ENCODE data around the gene SMDT1.
"Not testable (repeated sequence)": the region's sequence is repeated elsewhere in the genome, so short reads cannot be mapped to it uniquely, and the experiment has no call there.

The SMDT1 gene

DNA sequence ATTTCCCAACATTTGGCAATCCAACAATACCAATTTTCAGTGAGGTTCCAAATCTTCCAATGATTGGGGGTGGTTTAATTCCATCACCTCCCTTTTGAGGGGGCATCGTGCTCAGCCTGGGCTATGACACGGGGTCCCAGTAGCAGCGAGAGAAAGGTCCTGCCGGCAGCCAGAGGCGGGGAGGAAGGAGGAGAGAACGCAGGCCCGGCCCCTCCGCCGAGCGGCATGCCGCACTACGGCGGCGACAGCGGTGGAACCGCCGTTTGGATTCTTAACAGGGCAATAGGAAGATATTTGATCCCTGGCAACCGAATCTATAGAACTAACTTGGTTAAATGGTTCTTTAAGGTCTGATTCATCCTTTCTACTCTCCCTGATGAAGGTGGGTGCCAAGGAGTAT lies 29.3 kb downstream of the SMDT1 start:
- no peak overlapping the region for H3K4me3 ChIP-seq
- peaks cover 8% of the 10 kb centered on the region for H3K9me3 ChIP-seq
- no peaks in the 10 kb centered on the region for H3K36me3 ChIP-seq (replicated peaks)
- DNase-seq (ENCODE audit: low spot score in 2 of 2): no peak
- no peaks in the 10 kb centered on the region for H3K4me1 ChIP-seq
- in situ Hi-C loops (cut with MboI; ENCODE audit: low sequenced_read_pairs): no loop called here
- no peaks in the 10 kb centered on the region for H3K27me3 ChIP-seq (ENCODE audit: low read depth)

DNA sequence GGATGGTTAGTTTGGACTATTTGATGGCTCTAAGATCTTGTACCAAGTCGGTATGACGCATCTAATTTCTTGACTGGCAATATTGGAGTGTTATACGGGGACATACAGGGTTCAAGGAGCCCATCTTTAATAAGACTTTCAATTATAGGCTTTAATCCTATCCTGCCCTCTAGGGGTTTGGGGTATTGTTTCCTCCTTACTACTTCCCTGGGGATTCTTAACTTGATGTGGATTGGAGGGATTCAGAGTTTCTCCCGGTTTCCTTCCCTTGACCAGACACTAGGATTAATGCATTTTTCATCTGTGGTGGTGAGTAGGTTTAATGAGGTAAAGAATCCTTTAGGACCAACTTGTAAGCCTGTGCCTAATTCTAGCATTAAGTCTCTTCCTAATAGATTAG lies 32.3 kb downstream of the SMDT1 start:
- H3K36me3 ChIP-seq (replicated peaks): no peaks in the 10 kb centered on the region
- in situ Hi-C loops (cut with MboI; ENCODE audit: low sequenced_read_pairs): no loop called here
- H3K9me3 ChIP-seq: peaks cover 12% of the 10 kb centered on the region
- DNase-seq (ENCODE audit: low spot score in 2 of 2): no peak
- H3K4me1 ChIP-seq: no peaks in the 10 kb centered on the region
- no peak overlapping the region for H3K4me3 ChIP-seq
- H3K27me3 ChIP-seq (ENCODE audit: low read depth): no peaks in the 10 kb centered on the region

DNA sequence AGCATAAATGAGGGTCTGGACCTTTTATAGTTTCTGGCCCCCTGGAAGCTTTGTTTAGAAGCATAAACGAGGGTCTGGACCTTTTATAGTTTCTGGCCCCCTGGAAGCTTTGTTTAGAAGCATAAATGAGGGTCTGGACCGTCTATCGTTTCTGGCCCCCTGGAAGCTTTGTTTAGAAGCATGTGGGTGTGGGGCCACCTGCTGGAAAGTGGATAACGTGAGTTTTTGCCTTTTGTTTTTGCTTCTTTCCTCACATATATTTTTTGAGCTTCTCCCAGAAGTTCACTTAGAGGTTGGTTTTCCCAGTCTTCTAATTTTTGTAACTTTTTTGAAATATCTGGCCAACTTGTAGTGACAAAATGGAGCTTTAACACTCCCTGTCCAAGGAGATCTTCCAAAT lies 33.3 kb downstream of the SMDT1 start:
- H3K4me3 ChIP-seq; H3K27me3 ChIP-seq (ENCODE audit: low read depth); H3K36me3 ChIP-seq (replicated peaks); H3K4me1 ChIP-seq; in situ Hi-C loops (cut with MboI; ENCODE audit: low sequenced_read_pairs); DNase-seq (ENCODE audit: low spot score in 2 of 2): not testable (repeated sequence)
- H3K9me3 ChIP-seq: peaks cover 12% of the 10 kb centered on the region

DNA sequence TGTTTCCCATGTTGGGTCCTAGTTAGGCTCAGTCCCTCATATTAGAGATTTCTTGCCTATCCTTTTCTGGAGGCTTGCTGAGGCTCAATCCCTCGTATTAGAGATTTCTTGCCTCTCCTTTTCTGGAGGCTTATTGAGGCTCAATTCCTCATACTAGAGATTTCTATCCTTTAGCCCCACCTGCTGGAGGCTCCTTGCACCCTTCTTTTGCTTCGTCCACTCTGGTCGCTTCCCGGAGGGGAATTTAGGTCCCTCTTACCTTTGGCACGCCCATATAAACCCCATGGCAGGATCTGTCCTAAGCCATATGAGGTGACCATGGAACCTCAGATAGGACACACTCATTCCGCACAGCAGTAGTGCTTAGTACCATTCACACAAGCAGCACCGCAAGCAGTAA lies 35.2 kb downstream of the SMDT1 start:
- no peak for DNase-seq (ENCODE audit: low spot score in 2 of 2)
- Histone ChIP-seq H3K9me3 (peaks cover 12% of the 10 kb centered on the region), H3K4me1 (no peaks in the 10 kb centered on the region), H3K4me3 (no peak overlapping the region), H3K36me3 (replicated peaks) (no peaks in the 10 kb centered on the region), H3K27me3 (ENCODE audit: low read depth) (no peaks in the 10 kb centered on the region)
- in situ Hi-C loops (cut with MboI; ENCODE audit: low sequenced_read_pairs): no loop called here

GRCh38 chr22:42115420-42115830 lies 35.9 kb downstream of the SMDT1 start:
- H3K4me1 ChIP-seq; H3K36me3 ChIP-seq (replicated peaks); H3K27me3 ChIP-seq (ENCODE audit: low read depth); H3K4me3 ChIP-seq; in situ Hi-C loops (cut with MboI; ENCODE audit: low sequenced_read_pairs); DNase-seq (ENCODE audit: low spot score in 2 of 2): not testable (repeated sequence)
- peaks cover 12% of the 10 kb centered on the region for H3K9me3 ChIP-seq

- Histone ChIP-seq H3K4me3 (no peak overlapping the region), H3K36me3 (replicated peaks) (no peaks in the 10 kb centered on the region), H3K27me3 (ENCODE audit: low read depth) (no peaks in the 10 kb centered on the region), H3K9me3 (peaks cover 12% of the 10 kb centered on the region), H3K4me1 (no peaks in the 10 kb centered on the region)
- peak in 1 of 2 experiments; percentile 36 for DNase-seq (ENCODE audit: low spot score in 2 of 2)
- in situ Hi-C loops (cut with MboI; ENCODE audit: low sequenced_read_pairs): no loop called here
These were observed 37.4 kb downstream of the SMDT1 start for GRCh38 chr22:42116848-42117424.

GRCh38 chr22:42120231-42121021 lies 40.9 kb downstream of the SMDT1 start:
- H3K4me1 ChIP-seq; H3K36me3 ChIP-seq (replicated peaks); H3K4me3 ChIP-seq; in situ Hi-C loops (cut with MboI; ENCODE audit: low sequenced_read_pairs); DNase-seq (ENCODE audit: low spot score in 2 of 2); H3K9me3 ChIP-seq; H3K27me3 ChIP-seq (ENCODE audit: low read depth): not testable (repeated sequence)

GRCh38 chr22:42123529-42123928 lies 44.0 kb downstream of the SMDT1 start:
- H3K4me1 ChIP-seq; H3K27me3 ChIP-seq (ENCODE audit: low read depth); H3K9me3 ChIP-seq; DNase-seq (ENCODE audit: low spot score in 2 of 2); in situ Hi-C loops (cut with MboI; ENCODE audit: low sequenced_read_pairs); H3K4me3 ChIP-seq; H3K36me3 ChIP-seq (replicated peaks): not testable (repeated sequence)

DNA sequence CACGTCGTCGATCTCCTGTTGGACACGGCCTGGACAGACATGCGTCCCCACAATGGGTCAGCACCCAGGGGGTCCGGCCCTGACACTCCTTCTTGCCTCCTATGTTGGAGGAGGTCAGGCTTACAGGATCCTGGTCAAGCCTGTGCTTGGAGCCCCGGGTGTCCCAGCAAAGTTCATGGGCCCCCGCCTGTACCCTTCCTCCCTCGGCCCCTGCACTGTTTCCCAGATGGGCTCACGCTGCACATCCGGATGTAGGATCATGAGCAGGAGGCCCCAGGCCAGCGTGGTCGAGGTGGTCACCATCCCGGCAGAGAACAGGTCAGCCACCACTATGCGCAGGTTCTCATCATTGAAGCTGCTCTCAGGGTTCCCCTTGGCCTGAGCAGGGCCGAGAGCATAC lies 48.1 kb downstream of the SMDT1 start:
- no peak overlapping the region for H3K4me3 ChIP-seq
- H3K4me1 ChIP-seq: no peaks in the 10 kb centered on the region
- no peak for DNase-seq (ENCODE audit: low spot score in 2 of 2)
- no peaks in the 10 kb centered on the region for H3K27me3 ChIP-seq (ENCODE audit: low read depth)
- in situ Hi-C loops (cut with MboI; ENCODE audit: low sequenced_read_pairs): no loop called here
- H3K9me3 ChIP-seq: no peaks in the 10 kb centered on the region
- H3K36me3 ChIP-seq (replicated peaks): no peaks in the 10 kb centered on the region

DNA sequence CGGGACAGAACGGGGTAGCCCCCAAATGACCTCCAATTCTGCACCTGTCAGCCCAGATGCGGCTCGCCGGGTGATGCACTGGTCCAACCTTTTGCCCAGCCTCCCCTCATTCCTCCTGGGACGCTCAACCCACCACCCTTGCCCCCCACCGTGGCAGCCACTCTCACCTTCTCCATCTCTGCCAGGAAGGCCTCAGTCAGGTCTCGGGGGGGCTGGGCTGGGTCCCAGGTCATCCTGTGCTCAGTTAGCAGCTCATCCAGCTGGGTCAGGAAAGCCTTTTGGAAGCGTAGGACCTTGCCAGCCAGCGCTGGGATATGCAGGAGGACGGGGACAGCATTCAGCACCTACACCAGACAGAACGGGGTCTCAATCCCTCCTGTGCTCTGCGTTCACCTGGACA lies 48.5 kb downstream of the SMDT1 start:
- in situ Hi-C loops (cut with MboI; ENCODE audit: low sequenced_read_pairs); H3K4me3 ChIP-seq; H3K4me1 ChIP-seq; H3K27me3 ChIP-seq (ENCODE audit: low read depth); H3K36me3 ChIP-seq (replicated peaks); H3K9me3 ChIP-seq; DNase-seq (ENCODE audit: low spot score in 2 of 2): not testable (repeated sequence)

- H3K4me1 ChIP-seq; H3K36me3 ChIP-seq (replicated peaks); H3K27me3 ChIP-seq (ENCODE audit: low read depth); in situ Hi-C loops (cut with MboI; ENCODE audit: low sequenced_read_pairs); H3K9me3 ChIP-seq; H3K4me3 ChIP-seq: not testable (repeated sequence)
- DNase-seq (ENCODE audit: low spot score in 2 of 2): peak in 1 of 2 experiments; percentile 41
These were observed 49.5 kb downstream of the SMDT1 start for GRCh38 chr22:42128776-42129694.

DNA sequence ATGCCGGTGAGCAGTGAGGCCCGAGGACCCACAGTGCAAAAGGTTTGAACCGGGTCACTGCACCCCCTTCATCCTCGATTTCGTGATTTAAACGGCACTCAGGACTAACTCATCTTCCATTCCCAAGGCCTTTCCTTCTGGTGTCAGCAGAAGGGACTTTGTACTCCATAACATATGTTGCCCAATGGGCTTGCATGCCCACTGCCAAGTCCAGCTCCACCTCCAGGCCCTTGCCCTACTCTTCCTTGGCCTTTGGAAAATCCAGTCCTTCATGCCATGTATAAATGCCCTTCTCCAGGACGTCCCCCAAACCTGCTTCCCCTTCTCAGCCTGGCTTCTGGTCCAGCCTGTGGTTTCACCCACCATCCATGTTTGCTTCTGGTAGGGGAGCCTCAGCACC lies 50.7 kb downstream of the SMDT1 start:
- H3K4me3 ChIP-seq; DNase-seq (ENCODE audit: low spot score in 2 of 2); H3K27me3 ChIP-seq (ENCODE audit: low read depth); H3K4me1 ChIP-seq; in situ Hi-C loops (cut with MboI; ENCODE audit: low sequenced_read_pairs); H3K9me3 ChIP-seq; H3K36me3 ChIP-seq (replicated peaks): not testable (repeated sequence)

- H3K36me3 ChIP-seq (replicated peaks); H3K4me3 ChIP-seq; H3K4me1 ChIP-seq; DNase-seq (ENCODE audit: low spot score in 2 of 2); H3K9me3 ChIP-seq; H3K27me3 ChIP-seq (ENCODE audit: low read depth); in situ Hi-C loops (cut with MboI; ENCODE audit: low sequenced_read_pairs): not testable (repeated sequence)
These were observed 51.3 kb downstream of the SMDT1 start, which contains the start of gene CYP2D6 for GRCh38 chr22:42130639-42131431. TSS of gene CYP2D6 (minus strand) at chr22:42130810. CDS start at chr22:42130791, 19 bp downstream.

Measured in HAP-1 (cell line).